Measurements from ENCODE around the gene ADAM29. TPM values are rescaled to one million over a fixed set of nuclear protein-coding genes. Genes with fewer than 3 reads are reported as not detected.

Gene ADAM29
- total and polyA plus RNA-seq, 3 donors from 2014 or later, result 19.9 to 100 (median 31.4) TPM

- TF ChIP-seq CTCF (IDR thresholded peaks at IDR 0.05) (peak in 1 of 3 experiments; percentile 29), POLR2A (IDR thresholded peaks at IDR 0.05) (no peak)
- Histone ChIP-seq H3K27me3 (no peaks in the 10 kb centered on the region), H3K27ac (no peak overlapping the region), H3K36me3 (ENCODE audit: low read depth, missing control alignments) (no peaks in the 10 kb centered on the region), H3K4me1 (no peaks in the 10 kb centered on the region), H3K9me3 (no peaks in the 10 kb centered on the region), H3K4me3 (no peak overlapping the region)
- 60 to 65% methylated on average over 1 of the region's 1 CpG for WGBS, 2 donors
- peak; percentile 14 for DNase-seq
- intact Hi-C loops (cut with DNase I; ENCODE audit: low total_unique reads), result no loop called here
Observed at GRCh38 chr4:174873931-174874330, 44.2 kb upstream of the ADAM29 start.

DNA sequence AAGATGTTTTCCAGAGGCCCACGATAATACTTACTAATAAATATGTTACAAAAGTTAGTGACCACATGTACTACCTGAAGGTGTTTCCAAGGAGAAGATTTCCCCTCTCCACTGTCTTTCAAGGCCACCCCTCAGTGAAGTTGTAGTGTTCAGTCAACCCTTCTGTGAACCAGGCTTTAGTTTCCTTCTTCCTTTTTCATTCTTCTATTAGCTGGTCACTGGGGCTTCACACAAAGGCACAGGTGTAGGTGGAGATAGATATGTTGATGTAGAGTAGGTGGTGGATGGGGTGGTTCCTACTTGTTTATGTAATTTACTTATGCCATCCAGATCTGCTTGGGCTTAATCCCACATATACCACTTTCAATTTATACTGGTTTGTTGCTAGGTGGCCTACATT lies 43.3 kb upstream of the ADAM29 start:
- no peaks in the 10 kb centered on the region for H3K9me3 ChIP-seq
- intact Hi-C loops (cut with DNase I; ENCODE audit: low total_unique reads), result no loop called here
- H3K27me3 ChIP-seq, result no peaks in the 10 kb centered on the region
- DNase-seq, result no peak
- TF ChIP-seq CTCF (IDR thresholded peaks at IDR 0.05) (no peak), POLR2A (IDR thresholded peaks at IDR 0.05) (no peak)
- H3K27ac ChIP-seq, result no peak overlapping the region
- H3K36me3 ChIP-seq (ENCODE audit: low read depth, missing control alignments), result no peaks in the 10 kb centered on the region
- H3K4me3 ChIP-seq, result no peak overlapping the region
- WGBS, 2 donors, result 87 to 89% methylated on average over 1 of the region's 1 CpG
- no peaks in the 10 kb centered on the region for H3K4me1 ChIP-seq

GRCh38 chr4:174880001-174880400 lies 38.2 kb upstream of the ADAM29 start:
- Histone ChIP-seq H3K4me3 (no peak overlapping the region), H3K4me1 (no peaks in the 10 kb centered on the region), H3K27me3 (no peaks in the 10 kb centered on the region), H3K27ac (no peak overlapping the region), H3K9me3 (no peaks in the 10 kb centered on the region), H3K36me3 (ENCODE audit: low read depth, missing control alignments) (no peaks in the 10 kb centered on the region)
- no peak for TF ChIP-seq CTCF (IDR thresholded peaks at IDR 0.05)
- TF ChIP-seq POLR2A (IDR thresholded peaks at IDR 0.05), result no peak
- DNase-seq, result no peak
- 61 to 70% methylated on average over 7 of the region's 7 CpGs for WGBS, 2 donors
- intact Hi-C loops (cut with DNase I; ENCODE audit: low total_unique reads), result no loop called here

DNA sequence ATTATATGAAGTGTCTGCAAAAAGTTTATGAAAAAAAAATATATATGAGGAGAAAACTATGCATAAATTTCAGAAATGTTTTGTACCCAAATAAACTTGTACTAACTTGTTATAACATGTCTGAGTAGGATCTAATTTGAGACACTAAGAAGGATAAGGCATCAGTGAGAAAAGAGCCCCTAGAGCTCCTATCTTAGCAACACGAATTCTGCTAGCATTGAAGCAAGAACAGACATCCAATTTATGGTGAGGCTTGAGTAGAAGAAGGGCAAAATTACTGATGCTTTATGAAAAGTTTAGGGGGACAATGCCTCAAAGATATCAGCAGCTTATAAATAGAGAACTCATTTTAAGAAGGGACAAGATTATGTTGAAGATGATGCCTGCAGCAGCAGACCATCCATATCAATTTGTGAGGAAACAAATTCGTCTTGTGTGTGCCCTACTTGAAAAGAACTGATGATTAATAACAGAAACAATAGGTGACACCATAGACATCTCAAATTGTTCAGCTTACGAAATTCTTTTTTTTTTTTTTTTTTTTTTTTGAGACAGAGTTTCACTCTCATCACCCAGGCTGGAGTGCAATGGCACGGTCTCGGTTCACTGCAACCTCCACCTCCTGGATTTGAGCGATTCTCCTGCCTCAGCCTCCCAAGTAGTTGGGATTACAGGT lies 35.7 kb upstream of the ADAM29 start:
- DNase-seq, result no peak
- Histone ChIP-seq H3K36me3 (ENCODE audit: low read depth, missing control alignments) (no peaks in the 10 kb centered on the region), H3K4me1 (no peaks in the 10 kb centered on the region), H3K4me3 (no peak overlapping the region), H3K9me3 (no peaks in the 10 kb centered on the region), H3K27ac (no peak overlapping the region), H3K27me3 (no peaks in the 10 kb centered on the region)
- intact Hi-C loops (cut with DNase I; ENCODE audit: low total_unique reads), result no loop called here
- TF ChIP-seq CTCF (IDR thresholded peaks at IDR 0.05), result no peak
- no peak for TF ChIP-seq POLR2A (IDR thresholded peaks at IDR 0.05)
- WGBS, 2 donors, result 83 to 87% methylated on average over 6 of the region's 6 CpGs

DNA sequence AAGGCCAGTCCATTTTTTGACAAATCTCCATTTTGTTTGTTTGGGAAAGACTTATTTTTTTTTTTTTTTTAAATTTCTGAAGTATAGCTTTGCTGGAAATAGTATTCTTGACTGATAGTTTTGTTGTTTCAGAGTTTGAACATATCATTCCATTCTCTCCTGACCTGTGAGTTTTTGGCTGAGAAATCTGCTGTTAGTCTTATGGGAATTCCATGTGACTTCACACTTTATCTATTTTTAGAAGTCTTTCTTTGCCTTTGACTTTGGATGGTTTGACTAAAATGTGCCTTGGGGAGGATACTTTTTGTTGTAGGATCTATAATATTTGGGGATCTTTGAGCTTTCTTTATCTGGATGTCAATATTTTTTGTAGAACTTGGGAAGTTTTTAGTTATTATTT lies 10.7 kb upstream of the ADAM29 start:
- H3K27me3 ChIP-seq, result no peaks in the 10 kb centered on the region
- no peak overlapping the region for H3K4me3 ChIP-seq
- TF ChIP-seq CTCF (IDR thresholded peaks at IDR 0.05) (no peak), POLR2A (IDR thresholded peaks at IDR 0.05) (no peak)
- no peak overlapping the region for H3K27ac ChIP-seq
- H3K4me1 ChIP-seq, result no peaks in the 10 kb centered on the region
- no peaks in the 10 kb centered on the region for H3K9me3 ChIP-seq
- intact Hi-C loops (cut with DNase I; ENCODE audit: low total_unique reads), result no loop called here
- no peaks in the 10 kb centered on the region for H3K36me3 ChIP-seq (ENCODE audit: low read depth, missing control alignments)
- no peak for DNase-seq

Data from testis (tissue), 3 donors.